ENCODE measurements around the gene GBA3. TPM values are rescaled to one million over a fixed set of nuclear protein-coding genes. Genes with fewer than 3 reads are reported as not detected.

GBA3 gene
- total and polyA plus RNA-seq, 2 of the 8 experiments (the other 6 are each of a cell fraction or from before 2014, with no cell fraction given), result not detected

GRCh38 chr4:22695029-22695428 lies 2.3 kb downstream of the GBA3 start:
- CTCF ChIA-PET (ENCODE audit: partially characterized antibody), result interaction anchor here (0.5 to 1.4 kb wide), 4 partner anchors 146 to 906 kb away, joined by 3 to 4 read pairs (median 3); no protein-coding TSS in a partner anchor
- 93% methylated on average over 1 of the region's 1 CpG; no CpG with 5 or more reads in 1 of the 2 experiments for WGBS, 2 experiments (ENCODE audit: extremely low coverage in 1 of 2, insufficient coverage in 1 of 2, insufficient read length in 1 of 2, insufficient replicate concordance in 2 of 2, low coverage in 1 of 2, low lambda C conversion rate in 2 of 2, missing lambda C conversion rate in 1 of 2)
- POLR2A ChIA-PET (ENCODE audit: partially characterized antibody), result no interaction called here

More at GRCh38 chr4:22695029-22695428, 2.3 kb downstream of the GBA3 start:
- Histone ChIP-seq H3K56ac (replicated peaks; ENCODE audit: insufficient read length, low read depth, low read length) (no peak overlapping the region), H4K8ac (ENCODE audit: extremely low read depth, insufficient read depth, low read length) (no peak overlapping the region), H3K18ac (ENCODE audit: extremely low read depth, low read length) (no peak overlapping the region), H3K36me3 (ENCODE audit: control insufficient read depth in 2 of 4, insufficient read depth in 4 of 4, low read length in 3 of 4) (no peaks in the 10 kb centered on the region), H2BK12ac (ENCODE audit: low read depth, low read length) (no peak overlapping the region), H3K27me3 (replicated peaks in 1 of 4; ENCODE audit: control insufficient read depth in 3 of 4, extremely low read depth in 1 of 4, insufficient read depth in 3 of 4, low read length in 3 of 4) (no peaks in the 10 kb centered on the region), H3K23ac (ENCODE audit: insufficient read length) (no peak overlapping the region), H2BK5ac (ENCODE audit: low read depth, low read length) (no peak overlapping the region), H3K23me2 (ENCODE audit: low read depth, low read length) (no peaks in the 10 kb centered on the region), H3K79me1 (ENCODE audit: low read depth, low read length) (no peaks in the 10 kb centered on the region), H2AFZ (ENCODE audit: low read length) (no peak overlapping the region), H3K79me2 (ENCODE audit: control insufficient read depth in 1 of 2, insufficient read depth in 2 of 2, low read length in 2 of 2) (no peaks in the 10 kb centered on the region), H3K9me3 (ENCODE audit: insufficient read depth in 2 of 2, low read depth in 1 of 2, low read length in 1 of 2) (no peaks in the 10 kb centered on the region), H2BK120ac (replicated peaks; ENCODE audit: low read depth, low read length) (no peak overlapping the region), H2BK20ac (ENCODE audit: low read length) (no peak overlapping the region), H3K4me3 (ENCODE audit: extremely low read depth in 1 of 4, insufficient read depth in 2 of 4, low read depth in 3 of 4, low read length in 4 of 4) (no peak overlapping the region), H4K5ac (ENCODE audit: insufficient read length, low read depth, low read length) (no peak overlapping the region), H3K4ac (replicated peaks; ENCODE audit: insufficient read length, low read depth, low read length) (no peak overlapping the region), H3K4me2 (ENCODE audit: insufficient read depth in 1 of 2, low read depth in 2 of 2, low read length in 2 of 2) (no peak overlapping the region), H4K20me1 (replicated peaks in 1 of 2; ENCODE audit: control insufficient read depth in 1 of 2, insufficient read depth in 2 of 2, low read length in 2 of 2) (no peaks in the 10 kb centered on the region), H2BK15ac (ENCODE audit: low read length) (no peak overlapping the region), H3K9ac (replicated peaks in 1 of 4; ENCODE audit: extremely low read depth in 1 of 4, low read depth in 3 of 4, low read length in 3 of 4) (no peak overlapping the region), H4K91ac (replicated peaks; ENCODE audit: insufficient read length, low read length) (no peak overlapping the region), H3K27ac (ENCODE audit: low read depth, low read length) (no peak overlapping the region), H3K4me1 (replicated peaks in 1 of 4; ENCODE audit: control insufficient read depth in 3 of 4, insufficient read depth in 4 of 4, low read length in 3 of 4) (no peaks in the 10 kb centered on the region), H3K14ac (ENCODE audit: insufficient read length) (no peak overlapping the region), H2AK5ac (ENCODE audit: low read depth, low read length) (no peak overlapping the region)
- no peak for DNase-seq (ENCODE audit: low read depth in 1 of 2, low spot score in 2 of 2)
- TF ChIP-seq EP300 (IDR thresholded peaks at IDR 0.05; ENCODE audit: borderline replicate concordance in 1 of 2, low read depth in 2 of 2, low read length in 2 of 2) (no peak), SUZ12 (IDR thresholded peaks at IDR 0.05; ENCODE audit: low read length) (no peak), RBBP5 (IDR thresholded peaks at IDR 0.05; ENCODE audit: borderline replicate concordance, low read depth, low read length) (no peak), EZH2 (IDR thresholded peaks at IDR 0.05; ENCODE audit: low read depth, low read length, severe bottlenecking) (no peak), PHF8 (conservative IDR thresholded peaks at IDR 0.05; ENCODE audit: low read depth, low read length) (no peak), CHD2 (IDR thresholded peaks at IDR 0.05; ENCODE audit: low read length) (no peak), E2F6 (IDR thresholded peaks at IDR 0.05) (no peak), CREB1 (IDR thresholded peaks at IDR 0.05) (no peak), MAFK (IDR thresholded peaks at IDR 0.05; ENCODE audit: low read depth, low read length) (no peak), MAX (IDR thresholded peaks at IDR 0.05) (no peak)
- FAIRE-seq, result no peak
